Activated naive CD4-positive, alpha-beta T cell treated with Interleukin-2 at 50 U/mL for 16 hours (primary cell): Measurements from ENCODE around the gene CATSPERZ.
A peak's percentile ranks its signal among the peaks of the same experiment; 100 is the strongest.
"Not testable (repeated sequence)": the region's sequence is repeated elsewhere in the genome, so short reads cannot be mapped to it uniquely, and the experiment has no call there.

Experiments used
- DNase-seq: peaks from one replicate; pipeline ENCODE4 v3.0.0-alpha.2; 2020

Gene CATSPERZ

DNA sequence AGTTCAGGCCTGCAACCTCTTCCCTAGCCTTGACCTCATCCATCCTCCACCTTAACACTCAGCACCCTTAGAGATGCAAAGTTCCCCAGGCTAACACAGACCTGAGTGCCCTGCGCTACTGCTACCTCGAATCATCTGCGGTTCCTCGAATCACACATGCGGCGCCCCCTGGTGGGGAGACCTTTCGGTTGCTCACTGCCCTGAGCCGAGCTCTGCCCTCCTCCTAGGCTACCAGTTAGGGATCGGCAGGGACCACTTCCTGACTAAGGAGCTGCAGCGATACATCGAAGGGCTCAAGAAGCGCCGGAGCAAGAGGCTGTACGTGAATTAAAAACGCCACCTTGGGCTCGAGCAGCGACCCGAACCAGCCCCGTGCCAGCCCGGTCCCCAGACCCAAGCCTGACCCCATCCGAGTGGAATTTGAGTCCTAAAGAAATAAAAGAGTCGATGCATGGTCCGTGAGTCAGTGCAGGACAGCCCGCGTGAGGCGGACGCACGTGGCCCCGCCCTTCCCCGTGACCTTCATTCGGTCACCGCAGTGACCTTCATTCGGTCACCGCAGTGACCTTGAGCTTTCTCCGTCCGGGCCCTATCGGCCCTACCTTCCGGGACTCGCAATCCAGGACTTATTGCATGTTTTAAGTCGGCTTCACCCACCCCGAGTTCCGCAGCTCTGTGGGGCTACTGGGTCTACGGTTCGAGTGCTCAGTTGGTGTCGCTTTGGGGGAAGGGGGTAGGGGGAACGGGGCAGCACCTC lies 4.3 kb downstream of the CATSPERZ start:
- DNase-seq, result peak; percentile 93

DNA sequence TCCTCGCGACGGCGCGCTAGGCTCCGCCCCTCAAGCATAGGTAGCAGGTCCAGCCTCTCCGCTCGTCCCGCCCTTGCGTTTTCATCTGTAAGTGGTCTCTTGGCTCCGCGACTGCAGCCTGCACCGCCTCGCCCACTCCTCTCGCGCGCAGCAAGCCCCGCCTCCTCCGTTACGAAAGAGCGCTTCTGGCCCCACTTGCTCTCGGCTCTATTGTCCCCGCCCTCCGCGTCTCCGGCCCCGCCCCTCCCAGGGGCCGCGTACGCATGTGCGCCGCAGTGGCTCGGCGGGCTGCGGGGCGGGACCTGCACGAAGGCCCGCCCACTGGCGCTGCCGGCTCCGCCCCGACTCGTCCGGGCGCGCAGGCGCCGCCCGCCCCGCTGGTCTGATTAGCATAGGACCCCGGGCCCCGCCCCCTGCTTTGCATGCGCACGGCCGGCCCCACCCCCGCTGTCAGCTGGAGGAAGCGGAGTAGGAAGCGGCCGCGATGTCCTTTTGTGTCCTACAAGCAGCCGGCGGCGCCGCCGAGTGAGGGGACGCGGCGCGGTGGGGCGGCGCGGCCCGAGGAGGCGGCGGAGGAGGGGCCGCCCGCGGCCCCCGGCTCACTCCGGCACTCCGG lies 5.0 kb downstream of the CATSPERZ start, which contains the start of gene ESRRA:
ESRRA (plus strand) TSS at position 450 of the 616 bp plus-strand sequence. CDS start 1,656 bp downstream, outside the sequence.
- peak; percentile 99 for DNase-seq

DNA sequence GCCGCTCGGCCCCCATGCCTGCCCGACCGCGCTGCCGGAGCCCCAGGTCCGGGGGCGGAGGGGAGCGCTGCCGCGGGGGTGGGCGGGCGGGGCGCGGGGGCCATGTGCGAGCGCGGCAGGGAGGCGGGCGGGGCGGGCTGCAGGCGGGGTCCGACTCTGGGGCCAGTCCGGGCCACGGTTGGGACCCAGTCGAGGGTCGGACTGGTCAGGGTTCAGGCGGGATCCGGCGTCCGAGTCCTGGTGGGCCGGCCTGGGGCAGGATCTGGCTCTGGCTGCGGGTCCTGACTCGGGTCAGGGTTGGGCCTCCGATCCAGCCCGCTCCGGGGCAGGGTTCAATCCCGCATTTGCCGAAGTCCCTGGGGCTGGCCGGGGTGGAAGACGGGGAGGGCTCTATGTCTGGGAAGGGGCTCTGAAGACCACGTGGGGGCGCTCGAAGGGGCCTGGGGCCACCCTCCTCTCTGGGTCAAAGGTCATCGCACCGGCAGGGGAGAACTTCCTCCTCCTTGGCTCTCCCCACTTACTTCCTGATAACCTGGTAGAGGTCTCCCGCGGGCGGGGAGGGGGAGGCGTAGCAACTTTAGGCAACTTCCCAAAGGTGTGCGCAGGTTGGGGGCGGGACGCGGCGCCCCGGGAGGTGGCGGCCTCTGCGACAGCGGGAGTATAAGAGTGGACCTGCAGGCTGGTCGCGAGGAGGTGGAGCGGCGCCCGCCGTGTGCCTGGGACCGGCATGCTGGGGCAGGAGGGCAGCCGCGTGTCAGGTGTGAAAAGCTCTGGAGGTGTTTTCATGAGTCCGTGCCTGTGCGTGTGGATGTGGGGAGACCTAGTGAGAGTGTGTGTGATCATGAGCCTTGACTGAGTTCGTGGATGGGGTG lies 5.8 kb downstream of the CATSPERZ start:
- DNase-seq, result peak; percentile 76

DNA sequence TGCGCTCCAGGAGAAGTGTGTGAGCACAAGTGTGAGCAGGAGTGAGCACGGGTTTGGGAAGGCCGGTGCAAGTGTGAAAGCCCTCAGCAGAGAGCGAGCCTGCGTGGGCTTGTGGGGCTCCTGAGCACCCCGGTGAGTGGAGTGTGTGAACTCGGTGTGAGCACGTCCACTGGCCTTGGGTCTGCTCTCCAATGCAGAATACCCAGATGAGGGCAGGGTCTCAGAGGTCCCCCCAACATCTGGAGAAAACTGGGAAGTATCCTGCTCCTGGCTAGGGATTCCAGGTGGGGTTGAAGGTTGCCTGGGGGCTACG lies 6.4 kb downstream of the CATSPERZ start:
- DNase-seq, result no peak

DNA sequence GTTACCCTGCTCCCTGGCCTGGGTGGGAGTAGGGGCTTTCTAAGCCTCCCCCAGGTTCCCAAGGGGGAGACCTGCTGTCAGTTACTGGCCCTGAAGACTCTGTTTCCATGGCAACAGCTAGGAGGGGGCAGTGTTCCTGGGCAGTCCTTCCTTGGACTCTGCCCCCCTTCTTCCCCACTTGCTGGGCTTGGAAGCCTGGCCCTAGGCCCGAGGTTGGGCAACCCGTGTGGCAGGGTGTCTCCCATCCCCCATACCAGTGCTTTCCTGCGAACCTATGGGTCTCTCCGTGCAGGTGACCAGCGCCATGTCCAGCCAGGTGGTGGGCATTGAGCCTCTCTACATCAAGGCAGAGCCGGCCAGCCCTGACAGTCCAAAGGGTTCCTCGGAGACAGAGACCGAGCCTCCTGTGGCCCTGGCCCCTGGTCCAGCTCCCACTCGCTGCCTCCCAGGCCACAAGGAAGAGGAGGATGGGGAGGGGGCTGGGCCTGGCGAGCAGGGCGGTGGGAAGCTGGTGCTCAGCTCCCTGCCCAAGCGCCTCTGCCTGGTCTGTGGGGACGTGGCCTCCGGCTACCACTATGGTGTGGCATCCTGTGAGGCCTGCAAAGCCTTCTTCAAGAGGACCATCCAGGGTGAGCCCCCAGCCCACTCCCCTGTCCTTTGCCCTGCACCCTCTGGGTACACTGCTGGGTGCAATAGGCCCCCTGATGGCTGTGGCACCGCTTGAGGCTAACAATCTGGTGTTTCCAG lies 6.9 kb downstream of the CATSPERZ start:
- DNase-seq, result no peak

DNA sequence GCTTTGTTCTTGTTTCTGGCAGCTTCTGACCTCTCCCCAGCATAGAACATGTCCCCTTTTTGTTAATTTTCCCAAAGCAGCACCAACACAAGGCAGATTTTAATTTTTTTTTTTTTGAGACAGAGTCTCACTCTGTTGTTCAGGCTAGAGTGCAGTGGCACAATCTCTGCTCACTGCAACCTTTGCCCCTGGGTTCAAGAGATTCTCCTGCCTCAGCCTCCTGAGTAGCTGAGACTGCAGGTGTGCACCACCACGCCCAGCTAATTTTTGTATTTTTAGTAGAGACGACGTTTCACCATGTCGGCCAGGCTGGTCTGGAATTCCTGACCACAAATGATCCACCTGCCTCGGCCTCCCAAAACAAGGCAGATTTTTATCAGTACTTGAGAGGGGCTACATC lies 7.6 kb downstream of the CATSPERZ start:
- DNase-seq, result not testable (repeated sequence)

DNA sequence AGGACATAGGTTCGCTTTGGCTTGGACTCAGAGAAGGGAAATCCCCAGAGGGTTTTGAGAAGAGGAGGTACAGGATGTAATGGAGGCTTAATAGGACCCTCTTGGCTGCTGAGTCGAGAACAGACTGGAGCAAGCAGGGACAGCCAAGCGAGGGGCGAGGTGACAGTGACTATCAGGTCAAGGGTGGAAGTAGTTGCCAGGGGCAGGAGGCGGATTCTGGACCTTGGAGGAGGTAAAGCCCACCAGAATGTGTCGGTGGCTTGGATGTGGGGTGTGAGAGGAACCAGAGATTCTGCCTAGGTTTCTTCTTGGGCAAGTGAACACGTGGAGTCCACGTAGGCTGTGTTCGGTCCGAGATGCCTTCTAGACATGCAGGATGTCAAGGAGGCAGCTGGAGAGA lies 12.8 kb downstream of the CATSPERZ start:
- no peak for DNase-seq

DNA sequence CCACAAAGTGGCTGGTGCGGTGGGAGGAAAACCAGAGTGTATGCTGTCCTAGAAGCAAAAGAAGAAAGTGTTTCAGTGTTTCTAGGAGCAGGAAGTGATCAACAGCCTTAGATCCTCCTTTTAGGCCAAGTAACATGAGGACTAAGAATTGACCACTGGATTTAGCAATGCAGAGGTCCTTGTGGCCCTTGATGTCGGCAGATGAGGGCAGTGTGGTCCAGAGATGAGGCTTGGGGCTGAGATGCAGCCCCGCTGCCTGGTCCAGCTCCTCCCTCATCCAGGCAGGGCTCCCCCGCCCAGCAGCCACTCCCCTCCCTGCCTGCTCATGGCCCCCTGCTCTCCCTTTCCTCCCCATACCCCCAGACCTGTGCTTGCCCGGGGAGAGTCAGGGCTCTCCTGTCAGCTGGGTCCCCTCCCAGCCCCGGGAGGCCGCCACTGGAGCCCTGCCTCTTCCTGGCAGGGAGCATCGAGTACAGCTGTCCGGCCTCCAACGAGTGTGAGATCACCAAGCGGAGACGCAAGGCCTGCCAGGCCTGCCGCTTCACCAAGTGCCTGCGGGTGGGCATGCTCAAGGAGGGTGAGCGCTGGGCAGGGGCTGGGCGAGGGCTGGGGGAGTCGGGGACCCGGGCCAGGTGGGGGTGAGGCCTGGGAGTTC lies 13.5 kb downstream of the CATSPERZ start:
- no peak for DNase-seq

DNA sequence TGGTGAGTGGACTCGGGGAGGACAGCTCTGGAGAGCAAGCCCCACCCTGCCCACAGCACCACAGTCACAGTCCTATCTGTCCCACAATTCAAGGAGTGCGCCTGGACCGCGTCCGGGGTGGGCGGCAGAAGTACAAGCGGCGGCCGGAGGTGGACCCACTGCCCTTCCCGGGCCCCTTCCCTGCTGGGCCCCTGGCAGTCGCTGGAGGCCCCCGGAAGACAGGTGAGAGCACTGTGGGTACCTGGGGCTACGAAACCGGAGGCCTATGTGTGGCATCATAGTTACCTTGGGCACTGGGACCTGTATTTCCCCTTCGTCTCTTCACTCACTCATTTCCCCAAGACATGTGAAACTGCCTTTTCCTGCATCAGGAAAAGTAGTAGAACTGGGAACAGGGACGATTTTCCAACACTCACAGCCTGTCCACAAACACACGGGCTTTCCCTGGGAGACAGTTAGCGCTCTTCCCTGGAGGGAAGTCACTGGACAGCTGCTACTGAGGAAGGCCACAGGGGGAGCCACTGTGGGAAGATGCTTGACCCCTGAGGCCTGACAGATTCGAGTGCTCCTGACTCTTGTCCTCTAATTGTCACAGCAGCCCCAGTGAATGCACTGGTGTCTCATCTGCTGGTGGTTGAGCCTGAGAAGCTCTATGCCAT lies 14.1 kb downstream of the CATSPERZ start:
- no peak for DNase-seq

DNA sequence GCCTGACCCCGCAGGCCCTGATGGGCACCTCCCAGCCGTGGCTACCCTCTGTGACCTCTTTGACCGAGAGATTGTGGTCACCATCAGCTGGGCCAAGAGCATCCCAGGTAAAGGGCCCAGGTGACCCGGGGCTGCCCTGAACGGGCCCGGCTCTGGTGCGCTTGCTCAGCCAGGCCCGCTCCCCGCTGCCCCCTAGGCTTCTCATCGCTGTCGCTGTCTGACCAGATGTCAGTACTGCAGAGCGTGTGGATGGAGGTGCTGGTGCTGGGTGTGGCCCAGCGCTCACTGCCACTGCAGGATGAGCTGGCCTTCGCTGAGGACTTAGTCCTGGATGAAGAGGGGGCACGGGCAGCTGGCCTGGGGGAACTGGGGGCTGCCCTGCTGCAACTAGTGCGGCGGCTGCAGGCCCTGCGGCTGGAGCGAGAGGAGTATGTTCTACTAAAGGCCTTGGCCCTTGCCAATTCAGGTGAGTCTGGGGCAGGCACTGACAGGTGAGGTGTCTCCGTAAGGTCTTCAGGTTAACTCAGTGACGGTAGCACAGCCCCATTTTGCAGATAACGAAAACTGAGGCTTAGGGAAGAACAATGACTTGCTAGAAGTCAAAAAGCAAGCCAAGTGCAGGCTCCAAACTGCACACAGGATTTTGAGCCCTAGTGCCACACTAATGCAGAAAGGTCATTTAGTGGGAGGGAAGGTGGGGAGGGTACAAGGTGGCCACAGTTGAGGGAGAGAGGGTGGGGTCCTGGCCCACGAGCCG lies 14.8 kb downstream of the CATSPERZ start:
- DNase-seq, result no peak

DNA sequence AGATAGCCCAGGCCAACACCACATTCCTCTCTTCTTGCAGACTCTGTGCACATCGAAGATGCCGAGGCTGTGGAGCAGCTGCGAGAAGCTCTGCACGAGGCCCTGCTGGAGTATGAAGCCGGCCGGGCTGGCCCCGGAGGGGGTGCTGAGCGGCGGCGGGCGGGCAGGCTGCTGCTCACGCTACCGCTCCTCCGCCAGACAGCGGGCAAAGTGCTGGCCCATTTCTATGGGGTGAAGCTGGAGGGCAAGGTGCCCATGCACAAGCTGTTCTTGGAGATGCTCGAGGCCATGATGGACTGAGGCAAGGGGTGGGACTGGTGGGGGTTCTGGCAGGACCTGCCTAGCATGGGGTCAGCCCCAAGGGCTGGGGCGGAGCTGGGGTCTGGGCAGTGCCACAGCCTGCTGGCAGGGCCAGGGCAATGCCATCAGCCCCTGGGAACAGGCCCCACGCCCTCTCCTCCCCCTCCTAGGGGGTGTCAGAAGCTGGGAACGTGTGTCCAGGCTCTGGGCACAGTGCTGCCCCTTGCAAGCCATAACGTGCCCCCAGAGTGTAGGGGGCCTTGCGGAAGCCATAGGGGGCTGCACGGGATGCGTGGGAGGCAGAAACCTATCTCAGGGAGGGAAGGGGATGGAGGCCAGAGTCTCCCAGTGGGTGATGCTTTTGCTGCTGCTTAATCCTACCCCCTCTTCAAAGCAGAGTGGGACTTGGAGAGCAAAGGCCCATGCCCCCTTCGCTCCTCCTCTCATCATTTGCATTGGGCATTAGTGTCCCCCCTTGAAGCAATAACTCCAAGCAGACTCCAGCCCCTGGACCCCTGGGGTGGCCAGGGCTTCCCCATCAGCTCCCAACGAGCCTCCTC lies 15.7 kb downstream of the CATSPERZ start:
- not testable (repeated sequence) for DNase-seq

DNA sequence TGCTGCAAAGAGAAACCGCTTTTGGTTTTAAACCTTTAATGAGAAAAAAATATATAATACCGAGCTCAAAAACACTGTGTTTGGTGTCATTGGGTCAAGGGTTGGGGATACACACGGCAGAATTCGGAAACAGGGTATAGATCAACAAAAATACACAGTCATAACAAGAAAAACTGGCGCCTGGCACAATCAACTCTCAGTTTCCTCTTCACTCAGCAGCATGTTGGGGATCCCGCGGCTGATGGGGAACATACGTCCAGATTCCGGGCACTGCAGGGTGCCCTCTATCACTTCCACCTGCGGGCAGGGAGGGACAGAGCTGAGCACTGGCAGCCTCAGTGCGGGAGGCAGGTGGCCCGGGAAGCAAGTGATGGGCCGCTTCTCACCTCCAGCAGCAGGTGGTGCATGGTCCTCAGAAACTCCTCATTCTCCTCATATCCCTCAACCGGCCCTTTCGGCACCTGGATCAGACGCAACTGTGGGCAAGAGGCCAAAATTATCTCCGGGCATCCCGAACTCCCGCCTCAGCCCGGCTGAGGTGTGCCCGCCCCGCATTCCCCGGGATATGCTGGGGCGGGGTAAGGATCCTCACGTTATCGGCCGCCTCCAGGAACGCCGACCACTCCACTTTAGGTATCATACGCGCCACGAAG lies 16.6 kb downstream of the CATSPERZ start:
- peak; percentile 42 for DNase-seq

DNA sequence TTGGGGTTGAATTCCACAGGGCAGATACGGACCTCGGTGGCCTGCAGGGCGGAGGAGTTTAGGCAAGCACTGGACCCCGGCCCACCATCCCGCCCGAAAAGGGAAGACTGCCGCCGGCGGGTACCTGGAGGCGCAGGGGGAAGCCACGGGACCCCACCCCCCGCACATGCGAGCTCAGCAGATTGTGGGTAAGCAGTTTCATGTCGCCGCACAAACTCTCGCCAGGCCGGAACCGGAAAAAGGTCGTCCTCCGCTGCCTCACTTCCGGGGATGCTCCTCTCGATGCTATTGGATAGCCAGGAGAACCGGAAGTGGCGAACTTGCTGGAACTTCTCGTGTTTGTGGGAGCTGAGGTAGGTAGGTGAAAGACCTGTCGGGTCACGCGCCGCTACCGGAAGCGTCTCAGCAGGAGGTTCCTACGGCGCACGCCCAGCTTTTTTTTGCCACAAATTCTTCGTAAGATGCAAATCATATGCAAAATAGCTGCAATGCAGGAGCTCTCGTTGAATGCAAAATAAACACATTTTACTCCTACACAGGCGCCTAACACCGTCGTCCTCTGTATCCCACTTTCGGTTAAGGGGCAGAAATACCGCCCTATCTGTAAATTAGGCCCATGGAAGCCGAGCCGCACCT lies 17.3 kb downstream of the CATSPERZ start, which contains the start of gene TRMT112:
TRMT112 (minus strand) TSS at position 235 of the 636 bp plus-strand sequence; CDS start at position 202, 33 bp downstream.
- DNase-seq, result peak; percentile 96

DNA sequence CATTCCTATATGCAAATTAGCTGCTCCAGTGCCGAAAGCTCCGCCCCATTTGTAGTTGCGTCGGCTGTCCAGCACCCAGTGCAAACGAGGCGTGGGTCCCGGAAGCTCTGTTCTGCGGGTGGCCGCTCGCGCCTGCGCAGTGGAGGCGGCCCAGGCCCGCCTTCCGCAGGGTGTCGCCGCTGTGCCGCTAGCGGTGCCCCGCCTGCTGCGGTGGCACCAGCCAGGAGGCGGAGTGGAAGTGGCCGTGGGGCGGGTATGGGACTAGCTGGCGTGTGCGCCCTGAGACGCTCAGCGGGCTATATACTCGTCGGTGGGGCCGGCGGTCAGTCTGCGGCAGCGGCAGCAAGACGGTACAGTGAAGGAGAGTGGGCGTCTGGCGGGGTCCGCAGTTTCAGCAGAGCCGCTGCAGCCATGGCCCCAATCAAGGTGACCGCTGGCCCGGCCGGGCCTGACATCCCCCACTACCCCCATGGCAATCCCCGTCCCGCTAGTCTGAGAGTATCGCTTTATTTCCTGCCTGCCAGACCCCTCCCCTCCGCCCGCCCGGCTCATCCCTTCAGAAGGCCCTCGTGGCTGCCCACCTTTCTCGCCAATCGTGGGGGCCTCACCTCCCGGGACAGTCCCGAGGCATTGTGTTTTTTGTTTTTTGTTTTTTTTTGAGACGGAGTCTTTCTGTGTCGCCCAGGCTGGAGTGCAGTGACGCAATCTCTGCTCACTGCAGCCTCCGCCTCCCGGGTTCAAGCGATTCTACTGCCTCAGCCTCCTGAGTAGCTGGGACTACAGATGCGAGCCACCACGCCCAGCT lies 18.0 kb downstream of the CATSPERZ start, which contains the start of gene PRDX5:
PRDX5 (plus strand) TSS at position 161 of the 805 bp plus-strand sequence; CDS start at position 256, 95 bp downstream.
- DNase-seq, result peak; percentile 95

DNA sequence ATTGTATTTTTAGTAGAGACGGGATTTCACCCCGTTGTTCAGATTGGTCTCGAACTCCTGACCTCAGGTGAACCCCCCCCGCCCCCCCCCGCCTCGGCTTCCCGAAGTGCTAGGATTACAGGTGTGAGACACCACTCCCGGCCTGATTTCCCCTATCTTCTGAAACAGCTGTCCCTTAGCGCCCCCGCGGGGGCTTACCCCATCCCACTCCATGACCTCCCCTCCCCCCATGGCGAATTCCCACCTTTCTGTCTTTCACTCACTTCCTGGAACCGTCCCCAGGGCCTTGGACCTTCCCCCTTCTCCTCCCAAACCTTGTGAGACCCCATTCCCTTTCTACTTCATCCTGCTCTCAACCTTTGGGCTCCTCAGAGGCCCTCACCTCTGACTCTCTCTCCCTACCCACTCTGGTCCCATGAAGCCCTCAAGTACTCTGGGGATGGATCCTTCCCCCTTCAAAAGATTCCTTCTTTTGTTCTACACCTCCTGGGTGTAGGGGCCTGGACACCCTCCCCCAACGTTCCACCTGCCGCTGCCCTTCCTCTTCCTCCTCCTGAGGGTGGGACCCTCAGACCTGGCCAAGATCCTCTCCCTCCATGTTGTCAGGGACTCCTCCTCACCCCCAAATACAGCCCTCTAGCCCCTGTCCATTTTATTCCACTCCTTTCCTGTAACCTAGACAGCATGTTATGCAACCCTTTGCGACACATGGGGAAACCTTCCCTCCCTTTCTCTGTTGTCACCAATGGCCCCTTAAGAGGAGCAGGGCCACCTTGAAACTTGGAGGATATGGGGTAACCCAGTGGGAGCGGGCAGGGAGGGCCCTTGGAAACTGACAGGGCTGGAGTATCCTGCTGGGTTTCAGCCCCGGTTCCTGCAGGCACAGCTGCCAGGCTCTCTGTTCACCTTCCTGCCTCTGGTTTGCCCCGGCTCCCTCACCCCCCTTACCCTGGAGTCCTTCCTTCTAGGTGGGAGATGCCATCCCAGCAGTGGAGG lies 18.9 kb downstream of the CATSPERZ start:
- no peak for DNase-seq

DNA sequence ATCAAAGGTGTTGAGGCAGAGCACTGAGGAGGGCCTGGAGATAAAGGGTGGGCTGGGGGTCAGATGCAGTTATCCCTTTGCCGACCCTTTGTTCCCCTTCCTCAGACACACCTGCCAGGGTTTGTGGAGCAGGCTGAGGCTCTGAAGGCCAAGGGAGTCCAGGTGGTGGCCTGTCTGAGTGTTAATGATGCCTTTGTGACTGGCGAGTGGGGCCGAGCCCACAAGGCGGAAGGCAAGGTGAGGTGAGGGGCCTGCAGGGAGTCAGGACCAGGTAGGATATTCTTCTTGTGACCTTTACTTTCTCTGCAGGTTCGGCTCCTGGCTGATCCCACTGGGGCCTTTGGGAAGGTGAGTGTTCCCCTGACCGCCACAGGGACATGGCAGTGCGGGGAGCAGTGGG lies 20.4 kb downstream of the CATSPERZ start:
- DNase-seq, result no peak
